Body of pancreas (tissue), 4 donors: ENCODE measurements around the gene SOD2. TPM values are rescaled to one million over a fixed set of nuclear protein-coding genes. Genes with fewer than 3 reads are reported as not detected.
"Not testable (repeated sequence)": the region's sequence is repeated elsewhere in the genome, so short reads cannot be mapped to it uniquely, and the experiment has no call there.

Experiments used
- ATAC-seq: fragments of 150-250 bp; one replicate; pipeline ENCODE4 v1.9.1; 2016
- DNase-seq, 4 donors: peaks; one replicate each; pipeline ENCODE4 v3.0.0-alpha.2; 2019
- H3K27ac ChIP-seq, 4 donors: fragments of 200-600 bp; sonication (generic); 1 replicate in 3 of 4; 2 replicates in 1 of 4; pipeline versions ENCODE4 v1.5.1 to v1.6.1; 2016 to 2019; ENCODE audit warnings: mild to moderate bottlenecking in 1 of 4, mixed read lengths in 1 of 4, moderate library complexity in 1 of 4
- H3K27me3 ChIP-seq, 2 donors: fragments of 200-600 bp; sonication (generic); one replicate each; pipeline ENCODE4 v1.6.0; 2016; ENCODE audit warnings: mild to moderate bottlenecking in 1 of 2
- H3K36me3 ChIP-seq, 2 donors: fragments of 200-600 bp; sonication (generic); replicated peaks in 1 of 2; 2 replicates each; pipeline ENCODE4 v1.5.1; 2016; ENCODE audit warnings: low read depth in 2 of 2; ENCODE audit not compliant: insufficient read depth in 1 of 2
- H3K4me1 ChIP-seq: fragments of 200-600 bp; sonication (generic); one replicate; pipeline ENCODE4 v1.6.0; 2016
- H3K4me3 ChIP-seq, 2 donors: fragments of 200-600 bp; sonication (generic); 1 replicate in 1 of 2; 2 replicates in 1 of 2; pipeline ENCODE4 v1.5.1; 2016 to 2019
- H3K9me3 ChIP-seq, 3 donors: fragments of 200-600 bp; sonication (generic); 1 replicate in 2 of 3; 2 replicates in 1 of 3; pipeline ENCODE4 v1.5.1; 2016
- POLR2A ChIP-seq, 3 donors: fragments of 450-650 bp; IDR thresholded peaks; one replicate each; pipeline ENCODE4 v1.6.1; 2016; ENCODE audit warnings: antibody characterized with exemption in 3 of 3, mild to moderate bottlenecking in 2 of 3
- WGBS, 2 donors: methylation state at CpG; one replicate each; pipeline ENCODE4 v1.1.5; 2017; 5-methylcytosine and 5-hydroxymethylcytosine counted together
- intact Hi-C: fragments of 100-400 bp; cut with DNase I; formaldehyde crosslinking; loops from one replicate; pipeline ENCODE4 v1.15.1; 2023
- total RNA-seq, 2 donors: library from RNA; depleted of rRNA; stranded (reverse); fragments of >200 nt; gene quantifications; one replicate each; pipeline ENCODE4 v1.1.0, GENCODE V29; 2016
- TF ChIP-seq, protein P1 (sequence below), 7 experiments: fragments of 450-650 bp in 4 of 7; fragments of 200-600 bp in 3 of 7; sonication (generic) in 3 of 7; IDR thresholded peaks; one replicate each; pipeline ENCODE4 v1.5.1; 2016 to 2019; ENCODE audit warnings: antibody characterized with exemption in 7 of 7

The SOD2 gene
- total RNA-seq, 2 donors from 2014 or later: 70.5 to 171 TPM

DNA sequence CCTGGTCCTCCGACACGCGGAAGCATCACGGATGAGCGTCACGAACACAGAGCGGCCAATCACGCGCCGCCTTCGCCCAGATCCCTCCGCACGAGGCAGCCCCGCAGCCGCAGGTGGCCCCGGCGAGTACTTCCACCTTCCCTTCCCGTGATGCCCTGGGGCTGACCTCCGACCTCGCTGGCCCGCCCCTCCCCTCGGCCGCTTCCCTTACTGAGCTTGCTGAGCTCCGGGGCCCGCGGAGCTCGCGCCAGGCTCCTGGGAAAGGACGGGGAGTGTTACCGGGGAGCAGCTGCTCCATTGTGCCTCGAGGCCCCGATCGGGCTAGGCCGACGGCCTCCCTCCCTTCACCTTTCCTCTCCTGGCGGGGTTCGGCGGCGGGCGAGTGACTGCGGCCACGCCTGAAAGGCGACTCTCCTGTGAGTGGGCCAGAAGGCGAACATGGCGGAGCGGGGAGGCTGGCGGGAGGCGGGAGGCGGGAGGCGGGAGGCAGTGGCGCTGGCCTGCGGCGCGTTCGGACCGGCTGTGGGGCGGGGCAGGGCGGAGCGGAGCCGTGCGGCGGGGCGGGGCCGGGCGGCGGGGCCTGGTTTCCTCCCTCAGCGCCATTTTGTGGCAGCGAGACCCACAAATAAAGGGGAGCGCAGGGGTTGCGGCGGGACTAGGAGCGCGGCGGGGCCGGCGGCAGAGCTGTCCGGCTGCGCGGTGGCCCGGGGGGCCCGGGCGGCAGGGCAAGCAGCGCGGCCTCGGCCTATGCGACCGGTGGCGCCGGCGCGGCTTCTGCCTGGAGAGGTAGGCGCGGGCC is 34.1 kb upstream of the SOD2 start, which contains the start of gene WTAP:
Gene WTAP (plus strand): TSS at position 589 of the 799 bp plus-strand sequence. CDS start 8,760 bp downstream, outside the sequence.
- TF ChIP-seq, protein P1, sequence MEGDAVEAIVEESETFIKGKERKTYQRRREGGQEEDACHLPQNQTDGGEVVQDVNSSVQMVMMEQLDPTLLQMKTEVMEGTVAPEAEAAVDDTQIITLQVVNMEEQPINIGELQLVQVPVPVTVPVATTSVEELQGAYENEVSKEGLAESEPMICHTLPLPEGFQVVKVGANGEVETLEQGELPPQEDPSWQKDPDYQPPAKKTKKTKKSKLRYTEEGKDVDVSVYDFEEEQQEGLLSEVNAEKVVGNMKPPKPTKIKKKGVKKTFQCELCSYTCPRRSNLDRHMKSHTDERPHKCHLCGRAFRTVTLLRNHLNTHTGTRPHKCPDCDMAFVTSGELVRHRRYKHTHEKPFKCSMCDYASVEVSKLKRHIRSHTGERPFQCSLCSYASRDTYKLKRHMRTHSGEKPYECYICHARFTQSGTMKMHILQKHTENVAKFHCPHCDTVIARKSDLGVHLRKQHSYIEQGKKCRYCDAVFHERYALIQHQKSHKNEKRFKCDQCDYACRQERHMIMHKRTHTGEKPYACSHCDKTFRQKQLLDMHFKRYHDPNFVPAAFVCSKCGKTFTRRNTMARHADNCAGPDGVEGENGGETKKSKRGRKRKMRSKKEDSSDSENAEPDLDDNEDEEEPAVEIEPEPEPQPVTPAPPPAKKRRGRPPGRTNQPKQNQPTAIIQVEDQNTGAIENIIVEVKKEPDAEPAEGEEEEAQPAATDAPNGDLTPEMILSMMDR (IDR thresholded peaks at IDR 0.05): peak in 1 of 7 experiments; percentile 13
- peak; percentile 80 to 96 (median 94) for TF ChIP-seq POLR2A (IDR thresholded peaks at IDR 0.05)
- DNase-seq (peak; percentile 96 to 98 (median 97)), ATAC-seq (peak; percentile 92)
- H3K4me3 ChIP-seq: peak within 1 kb of the TSS; percentile 65 to 82
- peaks cover 56% of the 10 kb centered on the region for H3K4me1 ChIP-seq
- no peaks in the 10 kb centered on the region for H3K36me3 ChIP-seq
- no peaks in the 10 kb centered on the region for H3K27me3 ChIP-seq
- intact Hi-C loops: no loop called here
- 0% methylated on average over 90 of the region's 93 CpGs; no CpG with 5 or more reads in 1 of the 2 donors for WGBS, 2 donors
- peak within 1 kb of the TSS; percentile 93 to 100 (median 99) for H3K27ac ChIP-seq
- H3K9me3 ChIP-seq: no peaks in the 10 kb centered on the region

DNA sequence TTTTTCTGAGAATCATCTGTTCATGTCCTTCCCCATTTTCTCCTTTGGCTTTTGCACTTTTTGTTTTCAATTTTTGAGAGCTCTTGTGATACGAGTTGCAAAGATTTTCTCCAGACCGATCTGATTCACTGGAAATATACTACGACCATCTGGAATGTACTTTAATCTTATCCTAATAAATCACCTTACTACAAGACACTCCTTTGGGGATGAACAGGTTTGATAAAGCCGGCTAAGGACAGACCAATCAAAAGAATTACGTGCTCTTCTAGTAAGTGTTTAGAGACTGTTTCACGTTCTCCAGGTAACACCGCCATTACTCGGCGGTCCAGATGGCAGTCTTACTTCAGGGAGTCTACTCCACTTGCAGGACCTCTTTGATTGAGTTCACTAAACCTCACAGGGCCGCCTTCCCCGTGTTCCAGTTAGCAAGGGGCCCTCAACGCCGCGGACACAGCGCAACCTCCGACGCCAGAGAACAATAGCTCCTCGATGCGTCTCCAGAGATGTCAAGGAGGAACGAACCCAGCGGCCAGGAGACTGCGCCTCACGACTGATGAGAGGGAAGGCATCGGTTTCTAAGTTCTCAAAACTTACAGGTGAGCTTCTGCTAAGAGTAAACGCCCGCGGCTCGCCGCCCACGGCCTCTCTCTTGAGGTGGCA is 33.3 kb upstream of the SOD2 start:
- Histone ChIP-seq H3K36me3 (no peaks in the 10 kb centered on the region), H3K27me3 (no peaks in the 10 kb centered on the region), H3K27ac (peak overlapping the region; percentile 93 to 100 (median 99)), H3K9me3 (no peaks in the 10 kb centered on the region), H3K4me3 (peak overlapping the region; percentile 40 to 82), H3K4me1 (peaks cover 50% of the 10 kb centered on the region)
- 0 to 1% methylated on average over 9 to 30 of the region's 30 CpGs for WGBS, 2 donors
- DNase-seq (no peak), ATAC-seq (peak; percentile 9)
- TF ChIP-seq, protein P1 (IDR thresholded peaks at IDR 0.05): no peak
- no peak for TF ChIP-seq POLR2A (IDR thresholded peaks at IDR 0.05)
- intact Hi-C loops: no loop called here

DNA sequence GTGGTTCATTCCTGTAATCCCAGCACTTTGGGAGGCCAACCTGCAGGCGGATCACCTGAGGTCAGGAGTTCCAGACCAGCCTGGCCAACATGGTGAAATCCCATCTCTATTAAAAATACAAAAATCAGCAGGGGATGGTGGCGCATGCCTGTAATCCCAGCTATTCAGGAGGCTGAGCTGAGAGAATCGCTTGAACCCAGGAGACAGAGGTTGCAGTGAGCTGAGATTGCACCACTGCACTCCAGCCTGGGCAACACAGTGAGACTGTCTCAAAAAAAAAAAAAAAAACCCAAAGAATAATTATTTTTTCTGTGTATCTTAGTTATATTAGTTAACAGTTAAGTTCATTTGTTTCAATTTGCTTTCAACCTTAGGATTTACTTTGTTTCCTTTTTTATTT is 32.2 kb upstream of the SOD2 start:
- peaks cover 45% of the 10 kb centered on the region for H3K4me1 ChIP-seq
- ATAC-seq, H3K27me3 ChIP-seq, H3K36me3 ChIP-seq, H3K9me3 ChIP-seq, intact Hi-C loops, H3K4me3 ChIP-seq, DNase-seq, H3K27ac ChIP-seq: not testable (repeated sequence)
- 95 to 96% methylated on average over 3 of the region's 3 CpGs for WGBS, 2 donors

DNA sequence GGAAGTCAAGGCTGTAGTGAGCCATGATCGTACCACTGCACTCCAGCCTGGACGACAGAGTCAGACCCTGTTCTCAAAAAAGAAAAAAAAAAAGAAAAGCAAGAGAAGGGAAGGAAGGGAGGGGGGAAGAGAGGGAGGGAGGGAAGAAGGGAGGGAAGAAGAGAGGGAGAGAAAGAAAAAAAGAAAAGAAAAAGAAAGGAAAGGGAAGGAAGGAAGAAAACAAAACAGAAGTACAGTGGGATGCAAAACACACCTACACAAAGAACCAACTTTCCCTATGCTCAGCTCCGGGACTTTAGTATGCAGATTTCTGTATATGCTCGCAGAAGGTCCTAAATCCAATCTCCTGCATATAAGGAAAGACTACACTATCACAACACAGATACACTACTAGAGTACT is 31.7 kb upstream of the SOD2 start:
- TF ChIP-seq, protein P1 (IDR thresholded peaks at IDR 0.05): no peak
- TF ChIP-seq POLR2A (IDR thresholded peaks at IDR 0.05): no peak
- intact Hi-C loops: no loop called here

DNA sequence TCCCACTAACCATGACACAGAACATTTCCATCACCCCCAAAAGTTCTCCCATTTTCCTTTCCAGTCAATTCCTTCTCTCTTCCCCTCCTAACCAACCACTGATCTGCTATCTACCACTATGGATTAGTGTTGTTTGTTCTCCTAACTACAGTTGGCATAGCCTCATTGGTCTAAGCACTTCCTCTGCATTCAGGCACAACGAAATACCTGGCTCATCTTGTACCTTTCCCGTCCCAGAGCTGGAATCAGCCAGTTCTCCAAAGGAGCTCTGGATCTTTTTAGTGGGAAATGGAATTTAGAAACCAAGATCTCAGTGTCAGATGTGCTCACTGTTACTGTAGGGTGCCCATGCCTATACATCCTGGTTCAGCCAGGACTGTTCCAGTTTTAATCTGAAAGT is 30.2 kb upstream of the SOD2 start:
- intact Hi-C loops: no loop called here
- Histone ChIP-seq H3K4me3 (no peak overlapping the region), H3K27me3 (no peaks in the 10 kb centered on the region), H3K36me3 (no peaks in the 10 kb centered on the region), H3K4me1 (peaks cover 45% of the 10 kb centered on the region), H3K27ac (no peak overlapping the region), H3K9me3 (no peaks in the 10 kb centered on the region)
- no peak for TF ChIP-seq POLR2A (IDR thresholded peaks at IDR 0.05)
- TF ChIP-seq, protein P1 (IDR thresholded peaks at IDR 0.05): no peak
- ATAC-seq (no peak), DNase-seq (no peak)
- WGBS, 2 donors: 62 to 69% methylated on average over 2 of the region's 2 CpGs

More for the DNA sequence above, 31.7 kb upstream of the SOD2 start:
- no peaks in the 10 kb centered on the region for H3K27me3 ChIP-seq
- no peaks in the 10 kb centered on the region for H3K36me3 ChIP-seq
- H3K4me3 ChIP-seq: no peak overlapping the region
- WGBS, 2 donors: 85 to 88% methylated on average over 4 of the region's 4 CpGs
- H3K27ac ChIP-seq: no peak overlapping the region
- no peak for DNase-seq
- peaks cover 41% of the 10 kb centered on the region for H3K4me1 ChIP-seq
- no peak for ATAC-seq
- no peaks in the 10 kb centered on the region for H3K9me3 ChIP-seq
